ENCODE measurements around the gene PTGER1.
A peak's percentile ranks its signal among the peaks of the same experiment; 100 is the strongest.

Gene PTGER1

DNA sequence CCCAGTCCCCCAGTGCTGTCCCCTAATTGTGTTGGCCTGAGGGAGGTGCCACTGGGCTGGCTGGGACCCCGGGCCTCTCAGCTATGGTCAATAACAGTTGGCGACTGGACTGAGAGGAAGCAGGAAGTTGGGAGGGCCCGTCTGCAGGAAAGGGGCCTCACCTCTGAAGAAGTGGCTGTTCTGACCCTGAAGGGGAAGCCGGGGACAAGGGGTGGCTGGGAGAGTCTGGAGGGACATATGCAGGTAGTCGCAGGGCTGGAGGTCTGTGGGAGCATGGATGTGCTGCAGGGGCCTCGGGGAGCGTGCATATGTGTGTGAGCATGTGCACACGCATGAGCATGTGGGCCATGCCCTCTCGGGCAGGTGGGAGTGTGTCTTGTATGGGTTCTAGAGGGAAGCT is 36.1 kb downstream of the PTGER1 start:
- DNase-seq, result no peak

DNA sequence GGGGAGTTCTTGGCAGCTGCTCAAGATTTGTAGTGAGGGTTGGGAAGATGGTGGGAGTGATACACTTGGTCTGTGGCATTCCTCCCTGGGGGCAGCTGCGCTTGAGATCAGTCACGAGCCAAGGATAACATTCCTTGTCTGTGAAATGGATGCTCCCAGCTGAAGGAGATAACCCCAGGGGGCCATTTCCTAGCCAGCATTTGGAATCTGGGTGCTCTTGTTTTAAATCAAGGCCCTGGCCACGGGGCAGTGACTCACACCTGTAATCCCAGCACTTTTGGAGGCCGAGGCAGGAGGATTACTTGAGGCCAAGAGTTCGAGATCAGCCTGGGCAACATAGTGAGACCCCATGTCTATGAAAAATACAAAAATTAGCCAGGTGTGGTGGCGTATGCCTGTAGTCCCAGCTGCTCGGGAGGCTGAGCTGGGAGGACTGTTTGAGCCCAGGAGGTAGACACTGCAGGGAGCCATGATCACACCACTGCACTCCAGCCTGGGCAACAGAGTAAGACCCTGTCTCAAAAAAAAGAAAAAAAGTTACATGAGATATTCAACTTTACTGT is 37.5 kb downstream of the PTGER1 start:
- no peak for DNase-seq

DNA sequence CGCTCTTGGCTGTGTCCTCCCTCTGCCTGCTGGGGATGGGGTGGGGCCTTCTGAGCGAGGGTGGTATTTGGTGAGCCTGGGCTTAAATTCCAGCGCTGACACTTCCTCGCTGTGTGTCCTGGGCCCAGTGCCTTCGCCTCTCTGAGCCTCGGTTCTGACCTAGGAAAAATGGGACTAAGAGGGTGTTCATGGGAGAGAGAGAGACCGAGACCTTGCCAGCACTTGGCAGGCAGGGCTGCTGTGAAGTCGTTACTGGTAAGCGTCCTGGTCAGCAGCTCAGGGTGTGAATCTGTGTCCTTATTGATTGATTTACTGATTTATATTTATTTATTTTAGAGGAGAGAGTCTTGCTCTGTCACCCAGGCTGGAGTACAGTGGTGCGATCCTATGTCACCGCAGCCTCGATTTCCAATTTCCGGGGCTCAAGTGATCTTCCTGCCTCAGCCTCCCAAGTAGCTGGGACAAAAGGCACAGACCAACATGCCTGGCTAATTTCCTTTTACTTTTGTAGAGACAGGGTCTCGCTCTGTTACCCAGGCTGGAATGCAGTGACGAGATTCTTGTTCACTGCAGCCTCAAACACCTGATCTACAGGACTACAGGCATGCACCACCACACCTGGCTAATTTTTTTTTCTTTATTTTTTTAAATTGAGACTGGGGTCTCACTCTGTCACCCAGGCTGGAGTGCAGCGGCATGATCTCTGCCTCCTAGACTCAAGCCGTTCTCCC is 39.7 kb downstream of the PTGER1 start:
- no peak for DNase-seq

DNA sequence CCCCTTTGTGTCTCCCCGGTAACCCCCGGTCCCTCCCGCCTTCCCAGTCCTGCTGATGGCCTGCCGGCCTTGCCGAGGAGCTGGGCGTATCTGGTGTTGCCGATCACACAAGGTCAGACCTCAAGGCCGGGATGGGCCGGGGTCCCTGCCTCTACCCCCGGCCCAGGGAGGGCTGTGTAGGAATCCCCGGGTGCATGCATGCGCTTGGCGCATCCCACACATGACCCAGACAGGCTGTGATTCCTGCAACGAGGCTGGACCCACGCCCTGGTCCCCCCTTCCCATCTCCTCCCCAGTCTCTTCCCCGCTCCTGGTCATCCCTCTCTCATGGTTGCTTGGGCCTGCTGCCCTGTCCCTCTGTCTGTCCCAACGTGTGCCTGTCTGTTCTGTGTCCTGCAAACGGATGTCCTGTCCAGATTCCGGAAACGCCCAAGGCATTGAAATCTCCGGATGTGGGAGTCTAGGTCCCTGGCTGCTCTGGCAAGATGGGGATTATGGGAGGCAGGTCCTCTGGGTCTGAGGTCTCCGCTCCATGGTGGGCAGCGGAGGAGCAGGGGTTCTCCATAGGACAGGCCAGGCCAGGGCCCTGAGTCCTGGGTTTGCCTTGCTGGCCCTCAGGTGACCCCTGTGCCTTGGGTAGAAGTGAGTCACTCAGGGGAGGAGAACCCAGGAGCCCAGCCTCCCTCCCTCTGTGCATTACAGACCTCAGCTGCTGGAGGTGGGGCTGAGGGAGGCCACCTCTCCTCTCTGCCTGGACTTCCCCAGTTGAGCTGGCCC is 40.4 kb downstream of the PTGER1 start:
- peak; percentile 40 for DNase-seq

DNA sequence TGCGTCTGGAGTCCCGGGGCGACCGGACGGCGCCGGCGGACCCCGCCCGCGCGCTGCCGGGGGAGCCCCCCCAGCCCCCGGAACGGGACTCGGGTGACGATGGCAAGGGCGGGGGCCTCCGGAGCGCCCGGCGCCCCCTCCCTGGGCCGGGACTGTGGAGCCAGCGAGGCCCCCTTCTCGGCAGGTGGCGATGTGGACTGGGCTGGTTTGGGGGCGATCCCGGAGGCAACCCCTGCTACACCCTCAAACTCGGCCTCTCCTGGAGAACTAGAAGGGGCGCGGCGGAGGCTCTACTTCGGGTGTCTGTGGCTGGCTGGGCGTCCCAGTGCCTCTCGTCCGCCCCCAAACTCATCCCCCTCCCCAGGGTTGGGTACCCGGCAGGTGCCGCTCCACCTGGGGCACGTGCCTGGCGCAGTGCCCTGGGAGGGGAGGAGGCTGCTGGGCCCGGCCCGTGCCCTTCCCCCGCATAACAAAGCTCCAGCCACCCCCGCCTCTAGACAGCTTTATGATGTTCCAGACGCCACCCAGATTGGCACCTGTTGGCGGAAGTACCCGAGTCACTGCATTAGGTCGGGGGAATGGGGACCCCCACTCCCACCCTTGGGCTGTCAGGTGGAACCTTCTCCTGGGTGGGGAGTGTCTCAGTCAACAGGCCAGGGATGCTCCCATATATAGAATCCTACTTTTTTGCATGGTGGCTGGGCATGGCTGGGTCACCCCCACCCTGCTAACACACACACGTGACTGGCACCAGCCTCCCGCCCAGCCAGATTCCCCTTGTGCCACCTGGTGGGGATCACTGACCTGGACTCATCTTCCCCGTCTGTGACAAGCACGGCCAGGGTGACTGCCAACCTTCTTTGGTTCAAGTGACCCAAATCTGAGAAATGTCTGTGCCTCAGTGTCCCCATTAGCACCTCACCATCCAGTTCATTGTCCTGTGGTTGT is 41.3 kb downstream of the PTGER1 start:
- DNase-seq, result peak; percentile 48

DNA sequence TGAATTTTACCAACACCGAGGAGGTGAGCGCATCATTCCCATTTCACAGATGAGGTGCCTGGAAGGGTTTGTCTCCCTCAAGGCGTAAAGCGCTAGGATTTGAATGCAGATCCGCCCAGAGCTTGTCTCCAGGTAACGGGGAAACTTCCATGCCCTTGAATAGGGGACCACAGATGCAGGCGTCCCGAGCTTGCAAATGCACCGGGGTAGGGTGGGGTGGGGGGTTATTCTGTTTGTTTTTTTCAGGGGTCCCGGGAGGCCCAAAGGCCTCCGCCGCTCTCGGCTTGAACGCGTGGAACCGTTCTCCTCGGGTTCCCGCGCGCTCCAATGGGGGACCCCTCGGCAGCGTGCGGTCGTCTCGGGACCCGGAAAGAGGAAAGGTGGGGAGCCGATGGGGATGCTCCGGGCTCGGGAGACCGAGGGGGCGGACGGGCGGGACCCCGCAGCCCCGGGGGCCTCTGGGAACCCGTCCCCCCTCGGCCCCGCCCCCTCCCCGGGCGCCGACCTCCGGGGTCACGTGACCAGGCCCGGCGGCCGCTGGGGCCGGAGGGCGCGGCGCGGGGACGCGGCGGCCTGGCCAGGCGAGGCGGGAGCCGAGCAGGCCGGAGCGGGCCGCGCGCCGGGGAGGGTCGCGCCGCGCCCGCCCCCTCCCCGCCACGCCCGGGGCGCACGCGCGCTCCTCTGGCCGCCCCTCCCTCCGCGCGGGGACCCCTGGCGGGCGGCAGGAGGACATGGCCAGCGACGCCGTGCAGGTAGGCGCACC is 42.2 kb downstream of the PTGER1 start, which contains the start of gene PKN1:
Gene PKN1 (plus strand): TSS at position 516 of the 763 bp plus-strand sequence. CDS start 216 bp downstream, at position 732.
- peak; percentile 71 for DNase-seq

DNA sequence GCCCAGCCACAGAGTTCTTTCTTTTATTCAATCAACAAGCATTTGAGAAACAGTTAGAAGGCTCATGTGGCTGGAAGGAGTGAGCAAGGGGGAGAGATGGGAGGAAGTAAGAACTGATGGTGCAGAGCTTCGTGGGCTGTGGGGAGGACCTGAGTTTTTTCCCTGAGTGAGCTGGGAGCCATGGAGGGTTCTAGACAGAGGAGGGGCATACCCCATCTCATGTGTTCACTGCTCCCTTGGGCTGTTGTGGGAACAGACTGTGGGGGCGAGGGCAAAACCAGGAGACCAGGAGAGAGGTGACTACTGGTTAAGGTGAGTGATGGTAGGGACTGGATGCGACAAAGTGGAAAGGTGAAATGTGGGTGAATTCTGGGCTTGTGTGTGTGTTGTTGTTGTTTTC is 44.4 kb downstream of the PTGER1 start:
- no peak for DNase-seq

DNA sequence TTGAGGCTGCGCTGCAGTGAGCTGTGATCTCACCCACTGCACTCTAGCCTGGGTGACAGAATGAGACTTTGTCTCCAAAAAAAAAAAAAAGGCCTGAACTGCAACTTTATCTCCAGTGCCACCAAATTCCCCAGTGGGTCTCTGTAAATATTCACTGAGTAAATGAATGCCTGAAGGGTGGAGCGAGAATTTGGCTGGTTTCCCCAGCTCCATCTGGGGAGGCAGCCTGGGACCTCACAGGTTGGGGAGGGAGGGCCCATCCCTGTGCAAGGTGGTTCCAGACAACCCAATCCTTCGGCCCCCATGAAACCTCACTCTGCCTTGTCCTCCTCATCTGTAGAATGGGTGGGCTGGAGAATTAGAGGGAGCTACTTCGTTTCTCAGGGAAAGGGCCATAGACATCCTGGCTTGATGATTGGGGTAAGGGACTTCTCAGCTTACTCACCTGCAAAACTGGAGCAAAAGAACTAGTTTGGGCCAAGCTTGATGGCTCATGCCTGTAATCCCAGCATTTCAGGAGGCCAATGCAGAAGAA is 46.2 kb downstream of the PTGER1 start:
- DNase-seq, result no peak

DNA sequence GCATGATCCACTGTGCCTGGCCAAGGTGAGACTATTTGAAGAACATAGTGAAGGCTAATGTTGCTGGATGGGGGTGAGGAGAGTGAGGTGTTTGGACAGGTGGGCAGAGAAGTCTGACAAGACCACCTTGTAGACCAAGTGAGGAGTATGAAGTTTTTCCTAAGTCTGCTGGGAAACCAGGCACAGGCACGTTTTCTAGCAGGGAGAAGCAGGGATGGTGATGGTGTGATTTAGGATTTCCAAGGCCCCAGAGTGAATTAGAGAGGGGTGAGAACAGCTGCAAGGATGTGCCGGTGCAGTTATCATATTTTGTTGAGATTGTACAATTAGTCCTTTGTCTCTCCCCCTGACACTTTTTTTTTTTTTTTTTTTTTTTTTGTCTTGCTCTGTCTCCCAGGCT is 47.7 kb downstream of the PTGER1 start:
- DNase-seq, result no peak

DNA sequence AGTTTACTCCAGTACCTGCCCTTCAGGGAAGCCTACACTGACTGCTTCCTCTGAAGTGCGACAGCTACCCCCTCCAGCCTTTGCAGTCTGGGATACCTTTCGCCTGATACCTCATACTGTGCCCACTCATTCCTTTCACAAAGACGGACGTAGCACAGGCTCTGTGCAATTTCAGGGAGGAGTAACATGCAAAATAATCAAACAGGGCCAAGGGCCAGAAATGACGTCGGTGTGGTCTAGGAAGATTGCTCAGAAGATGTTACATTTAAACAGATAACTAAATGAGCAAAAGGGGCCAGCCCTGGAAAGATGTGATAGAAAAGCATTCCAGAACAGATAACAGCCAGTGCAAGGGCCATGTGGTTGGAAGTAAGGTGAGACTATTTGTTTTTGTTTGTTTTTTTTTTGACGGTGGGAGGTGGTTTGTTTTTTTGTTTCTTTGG is 49.4 kb downstream of the PTGER1 start:
- no peak for DNase-seq
